Stimulated activated CD4-positive, alpha-beta T cell treated with anti-CD3 and anti-CD28 coated beads, Interleukin-12 subunit alpha, Interleukin-12 subunit beta, amount 100 ng/mL, for 4 hours (primary cell): Measurements from ENCODE around the gene RNF183.
A peak's percentile ranks its signal among the peaks of the same experiment; 100 is the strongest.
"Not testable (repeated sequence)": the region's sequence is repeated elsewhere in the genome, so short reads cannot be mapped to it uniquely, and the experiment has no call there.

Experiments
- DNase-seq: peaks from one replicate; pipeline ENCODE4 v3.0.0-alpha.2; 2020

Gene RNF183

DNA sequence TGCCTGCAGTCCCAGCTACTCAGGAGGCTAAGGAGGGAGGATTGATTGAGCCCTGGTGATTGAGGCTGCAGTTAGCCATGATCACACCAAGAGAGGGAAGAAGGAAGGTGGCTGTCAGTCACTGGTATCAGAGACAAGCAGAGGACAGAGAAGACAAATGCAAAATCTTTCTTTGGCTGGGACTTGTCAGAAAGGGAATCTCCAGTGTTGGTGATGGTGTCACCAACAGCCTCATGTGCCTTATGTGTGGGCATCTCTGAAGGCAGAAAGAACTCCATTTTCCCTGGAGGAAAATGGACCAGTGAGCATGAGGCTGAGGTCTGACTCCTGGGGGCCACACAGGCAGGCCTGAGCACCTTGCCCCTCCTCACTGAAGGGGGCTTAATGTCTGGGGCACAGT, 12.1 kb upstream of the RNF183 start:
- no peak for DNase-seq

DNA sequence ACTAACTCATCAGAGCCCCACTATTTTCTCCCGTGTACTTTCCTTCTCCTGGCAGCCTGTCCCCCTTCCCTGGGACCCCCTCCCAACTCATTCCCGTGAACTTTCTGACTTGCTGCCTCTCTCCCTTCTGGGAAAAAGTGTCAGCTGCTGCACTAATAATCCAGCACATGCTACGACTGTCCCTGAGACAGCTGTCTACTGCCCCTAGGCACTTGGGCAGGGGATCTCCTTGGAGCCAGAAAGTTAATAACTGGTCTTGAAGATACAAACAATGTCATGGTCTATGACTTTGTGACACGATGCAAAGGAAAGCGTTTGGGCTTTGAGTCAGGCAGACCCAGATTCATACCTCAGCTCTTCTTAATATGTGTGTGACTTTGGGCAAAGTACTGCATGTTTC, 10.1 kb upstream of the RNF183 start:
- no peak for DNase-seq

DNA sequence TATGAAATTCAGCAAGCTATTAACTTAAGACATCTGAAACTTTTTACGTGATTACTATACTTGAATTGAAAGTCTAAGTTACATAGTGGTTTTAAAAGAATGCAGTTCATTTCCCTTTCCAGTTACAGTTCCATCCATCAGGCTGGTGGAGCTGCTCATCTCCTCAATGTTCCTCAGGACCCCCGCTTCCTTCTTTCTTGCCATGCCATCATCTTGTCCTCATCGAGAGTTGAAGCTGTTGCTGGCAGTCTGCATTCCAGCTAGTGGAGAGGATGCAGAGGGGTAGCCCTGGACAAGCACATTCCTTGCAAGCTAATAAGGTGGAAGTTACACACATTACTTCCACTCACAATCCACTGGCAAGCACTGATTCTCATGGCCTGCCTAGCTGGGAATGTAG, 8.8 kb upstream of the RNF183 start:
- no peak for DNase-seq

DNA sequence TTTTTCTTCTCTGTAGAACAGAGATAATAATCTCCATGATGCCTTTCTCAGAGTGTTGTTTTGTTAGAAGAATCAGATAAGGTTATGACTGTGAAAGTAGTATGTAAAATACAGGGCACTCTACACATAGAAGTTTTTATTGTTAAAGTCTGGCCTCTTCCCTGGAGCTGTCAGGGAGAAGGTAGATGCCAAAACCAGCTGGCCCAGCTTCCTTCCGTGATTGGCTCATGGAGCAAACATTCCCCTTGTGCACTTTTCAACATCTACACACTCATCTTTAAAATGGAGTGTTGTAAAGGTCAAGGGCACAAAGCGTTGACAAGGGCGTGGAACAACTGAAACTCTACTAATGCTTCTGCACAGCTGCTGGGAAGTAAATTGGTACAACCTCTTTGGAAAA, 7.4 kb upstream of the RNF183 start:
- DNase-seq = no peak

DNA sequence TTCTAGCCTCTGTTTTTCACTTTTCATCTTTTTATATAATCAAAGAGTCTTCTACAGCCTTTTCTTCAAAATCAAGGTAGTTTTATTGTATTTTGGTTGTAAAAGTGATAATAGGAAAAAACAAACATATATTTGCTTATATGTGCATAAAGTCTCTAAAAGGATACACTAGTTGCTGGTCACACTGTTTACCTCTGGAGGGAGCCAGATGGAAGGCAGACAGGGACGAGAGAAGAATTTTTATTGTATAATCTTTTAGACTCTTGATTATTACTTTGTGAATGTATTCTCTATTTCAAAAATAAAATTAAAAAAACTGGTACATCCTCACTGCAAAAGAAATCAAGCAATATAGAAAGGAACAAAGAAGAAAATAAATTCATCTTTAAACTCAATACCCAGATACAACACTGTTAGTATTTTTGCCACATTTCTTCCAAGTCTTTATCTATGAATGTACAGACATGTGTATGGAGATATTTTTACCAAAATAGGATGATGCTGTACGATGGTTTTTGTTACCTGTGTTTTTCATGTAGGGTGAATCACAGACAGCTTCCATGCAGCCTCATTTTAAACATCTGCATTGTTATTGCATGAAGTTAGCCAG, 6.1 kb upstream of the RNF183 start:
- DNase-seq = no peak

DNA sequence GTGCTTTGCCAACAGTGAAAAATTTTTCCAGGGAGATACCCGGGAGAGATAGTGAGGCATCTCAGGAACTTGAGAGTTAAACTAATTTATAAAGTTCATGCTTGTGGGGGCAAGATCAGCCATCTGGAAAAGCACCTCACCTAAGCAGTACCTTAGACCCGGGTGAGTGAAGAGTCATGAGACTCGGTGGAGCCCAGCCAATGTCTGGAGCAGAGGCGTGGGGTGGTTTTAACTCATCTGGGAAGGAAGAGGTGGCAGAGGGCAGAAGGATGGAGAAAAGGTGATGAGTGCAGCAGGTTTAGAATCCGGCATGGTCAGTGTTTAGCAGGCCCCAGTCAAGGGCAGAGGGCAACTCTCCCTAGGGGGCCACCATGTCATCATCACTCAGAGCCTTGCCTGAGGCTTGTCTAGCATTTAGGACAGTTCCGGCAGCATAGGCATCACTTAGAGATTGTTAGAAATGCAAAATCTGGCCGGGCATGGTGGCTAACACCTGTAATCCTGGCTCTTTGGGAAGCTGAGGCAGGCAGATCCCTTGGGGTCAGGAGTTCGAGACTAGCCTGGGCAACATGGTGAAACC, 4.3 kb upstream of the RNF183 start:
- no peak for DNase-seq

DNA sequence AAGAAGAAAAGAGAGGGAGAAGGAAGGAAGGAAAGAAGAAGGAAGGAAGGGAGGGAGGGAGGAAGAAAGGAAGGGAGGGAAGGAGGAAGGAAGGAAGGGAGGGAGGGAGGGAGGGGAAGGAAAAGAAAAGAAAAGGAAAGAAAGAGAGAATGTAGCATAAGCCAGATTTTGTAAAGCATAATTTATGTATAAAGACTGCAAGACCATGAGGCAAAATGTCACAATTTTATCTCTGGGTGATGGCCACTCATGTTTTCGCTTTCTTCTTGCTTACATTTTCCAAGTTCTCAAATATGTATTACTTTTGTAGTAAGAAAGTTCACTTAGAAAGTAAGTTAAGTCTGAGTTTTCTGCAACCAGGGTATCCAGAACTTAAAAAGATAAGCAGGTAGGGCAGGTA, 3.4 kb upstream of the RNF183 start:
- no peak for DNase-seq

DNA sequence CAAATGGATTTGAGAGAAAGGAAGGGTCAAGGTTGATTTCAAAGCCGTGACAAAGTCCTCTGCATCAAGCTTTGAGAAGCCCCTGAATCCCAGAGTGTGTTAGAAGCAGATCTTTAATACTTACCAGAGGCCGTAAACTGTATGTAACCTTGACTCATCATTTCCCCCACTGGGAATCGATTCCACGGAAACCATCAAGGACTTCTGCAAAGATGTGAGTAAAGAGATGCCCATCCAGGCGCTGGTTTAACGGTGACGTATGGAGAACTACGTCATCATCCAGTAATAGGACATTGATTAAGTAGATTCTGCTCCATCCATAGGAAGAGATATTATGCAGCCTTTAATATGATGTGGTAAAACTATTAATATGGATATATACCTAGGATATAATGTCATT, 1.6 kb downstream of the RNF183 start:
- DNase-seq = no peak

DNA sequence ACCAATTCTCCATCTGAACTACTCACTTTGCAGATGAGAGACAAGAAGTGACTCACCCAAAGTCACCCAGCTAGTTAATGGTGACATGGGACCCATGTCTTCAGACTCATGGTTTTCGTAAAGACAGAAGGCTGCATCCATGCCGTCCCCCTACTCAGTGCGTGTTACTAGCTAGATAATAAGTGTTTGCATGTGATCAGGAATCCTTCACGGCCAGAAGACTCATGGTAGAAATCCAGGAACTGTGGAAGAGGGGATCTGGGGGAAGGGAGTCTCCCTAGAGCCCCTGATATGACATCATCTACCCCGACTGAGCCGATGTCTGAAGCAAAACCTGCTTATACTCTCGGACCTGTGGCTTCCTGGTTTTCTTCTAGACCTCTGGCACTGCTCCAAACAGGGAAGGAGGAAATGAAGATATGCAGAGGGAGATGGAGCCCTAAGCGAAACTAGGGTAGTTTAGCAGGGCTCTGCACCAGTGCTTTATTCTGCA, 3.3 kb downstream of the RNF183 start:
- no peak for DNase-seq

DNA sequence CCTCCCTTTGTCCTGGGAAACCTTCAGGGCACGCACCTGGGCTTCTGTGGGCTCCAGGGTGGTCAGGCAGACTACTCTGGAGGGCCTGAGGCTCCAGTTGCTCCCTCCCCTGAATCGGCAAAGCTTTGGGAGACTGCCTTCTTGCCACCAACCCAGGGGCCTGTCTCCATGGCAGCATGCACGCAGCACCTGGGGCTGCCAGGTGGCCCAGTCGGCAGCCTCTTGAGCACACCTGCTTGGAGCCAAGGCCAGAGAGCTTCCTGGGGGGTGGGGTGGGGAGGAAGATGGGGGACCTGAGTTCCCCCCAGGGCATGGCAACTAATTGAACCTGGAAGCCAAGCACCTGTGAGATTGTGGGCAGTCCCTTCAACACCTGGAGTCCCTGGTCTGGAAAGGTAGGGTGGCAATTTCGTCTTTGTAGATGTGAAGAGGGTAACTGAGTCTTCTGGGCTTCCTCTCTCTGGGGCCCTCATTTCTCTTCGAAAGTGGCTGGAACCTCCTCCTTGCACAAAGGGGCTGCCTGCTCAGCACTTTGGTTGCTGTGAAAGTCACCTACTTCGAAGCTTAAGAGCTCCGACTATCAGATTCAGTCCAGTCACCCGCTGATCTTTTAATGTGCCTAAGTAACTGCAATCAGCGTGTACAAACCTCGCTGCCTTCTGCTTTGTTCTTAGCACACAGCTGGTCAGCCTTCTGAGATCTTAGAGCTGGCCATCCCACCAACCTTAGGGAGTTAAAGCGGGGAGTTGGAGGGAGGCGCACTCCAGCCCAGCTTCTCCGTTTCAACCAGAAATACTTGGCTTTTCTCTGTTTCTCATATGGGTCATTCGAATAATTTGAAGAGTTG, 4.0 kb downstream of the RNF183 start:
- DNase-seq = no peak

DNA sequence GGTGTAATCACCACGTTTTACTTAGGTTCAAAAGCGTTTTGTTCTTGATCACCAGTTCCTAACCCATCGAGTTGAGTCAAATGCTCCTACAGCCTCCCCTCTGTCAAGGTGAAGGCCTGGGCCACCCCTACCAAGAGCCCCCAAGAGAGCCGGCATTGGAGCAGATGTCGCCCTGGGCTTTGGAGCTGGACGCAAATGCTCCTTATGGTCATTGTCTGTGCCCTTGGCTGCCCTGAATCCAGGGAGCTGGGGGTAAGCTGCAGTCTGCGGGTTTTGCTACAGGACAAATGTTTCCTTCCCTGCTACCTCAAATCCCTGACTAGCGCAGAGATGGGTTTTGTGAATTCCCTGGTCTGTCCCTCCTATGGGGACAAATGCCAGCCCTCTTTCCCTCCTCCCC, 4.9 kb downstream of the RNF183 start:
- no peak for DNase-seq

DNA sequence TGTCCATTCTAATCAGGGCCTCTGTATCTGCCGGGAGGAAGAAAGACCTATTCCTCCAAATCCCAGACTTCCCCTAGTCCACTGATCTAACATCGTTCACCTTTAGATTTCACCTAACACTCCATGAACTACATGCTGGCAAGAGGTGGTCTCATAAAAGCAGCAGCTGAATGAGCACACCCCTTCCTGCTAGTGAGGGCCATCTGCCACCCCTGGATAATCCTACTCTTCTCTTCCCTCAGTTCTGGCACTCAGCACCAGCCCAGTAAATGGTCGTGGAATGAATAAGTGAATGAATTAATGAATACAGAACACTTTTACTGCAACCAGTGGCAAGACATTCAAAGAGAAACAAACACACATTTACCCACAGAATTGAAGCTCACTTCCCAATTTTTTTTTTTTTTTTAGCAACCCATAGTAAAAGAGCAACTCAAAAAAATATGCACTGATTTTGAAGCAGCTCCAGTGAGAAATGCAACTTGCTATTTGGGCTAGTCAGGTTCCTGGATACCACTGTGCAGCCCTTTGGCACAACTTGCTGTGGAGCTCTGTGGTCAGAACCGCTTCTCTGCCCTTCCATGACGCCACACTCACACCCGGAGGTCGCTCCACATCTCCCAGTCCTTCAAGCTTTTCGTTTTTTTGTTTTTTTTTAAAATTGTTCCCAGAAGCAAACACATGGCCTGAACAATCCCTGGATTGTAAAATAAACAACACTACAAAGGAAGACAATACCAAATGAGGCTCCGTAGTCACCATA, 6.2 kb downstream of the RNF183 start:
- DNase-seq = no peak

DNA sequence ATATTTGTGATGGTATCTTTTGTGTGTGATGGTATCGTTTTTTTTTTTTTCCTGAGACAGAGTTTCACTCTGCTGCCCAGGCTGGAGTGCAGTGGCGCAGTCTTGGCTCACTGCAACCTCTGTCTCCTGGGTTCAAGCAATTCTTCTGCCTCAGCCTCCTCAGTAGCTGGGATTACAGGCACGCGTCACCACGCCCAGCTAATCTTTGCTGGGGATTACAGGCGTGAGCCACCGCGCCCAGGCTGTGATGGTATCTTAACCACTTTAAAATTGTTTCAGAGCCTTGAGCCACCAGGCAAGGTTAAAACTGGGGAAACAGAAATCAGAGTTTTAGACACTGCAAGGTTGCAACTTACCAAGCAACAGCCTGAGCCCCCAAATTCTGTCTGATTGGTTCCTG, 6.9 kb downstream of the RNF183 start:
- not testable (repeated sequence) for DNase-seq

DNA sequence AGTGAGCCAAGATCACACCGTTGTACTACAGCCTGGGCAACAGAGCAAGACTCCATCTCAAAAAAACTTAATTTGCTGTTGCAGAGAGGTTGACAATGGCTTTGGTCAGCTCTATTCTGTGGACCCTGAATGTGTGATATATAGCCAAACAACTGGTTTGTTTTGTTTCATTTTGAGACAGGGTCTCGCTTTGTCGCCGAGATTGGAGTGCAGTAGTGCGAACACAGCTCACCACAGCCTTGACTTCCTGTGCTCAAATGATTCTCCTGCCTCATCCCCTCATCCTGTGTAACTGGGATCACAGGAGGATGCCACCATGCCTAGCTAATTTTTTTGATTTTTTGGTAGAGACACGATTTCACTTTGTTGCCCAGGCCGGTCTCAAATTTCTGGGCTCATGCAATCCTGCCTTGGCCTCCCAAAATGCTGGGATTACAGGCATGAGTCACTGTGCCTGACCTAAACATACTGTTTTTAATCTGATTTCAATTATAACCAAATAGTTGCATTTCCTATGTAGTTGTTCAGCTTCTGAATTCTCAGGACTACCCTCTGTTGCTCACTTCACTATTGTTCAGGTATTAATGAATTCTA, 9.8 kb downstream of the RNF183 start:
- no peak for DNase-seq

DNA sequence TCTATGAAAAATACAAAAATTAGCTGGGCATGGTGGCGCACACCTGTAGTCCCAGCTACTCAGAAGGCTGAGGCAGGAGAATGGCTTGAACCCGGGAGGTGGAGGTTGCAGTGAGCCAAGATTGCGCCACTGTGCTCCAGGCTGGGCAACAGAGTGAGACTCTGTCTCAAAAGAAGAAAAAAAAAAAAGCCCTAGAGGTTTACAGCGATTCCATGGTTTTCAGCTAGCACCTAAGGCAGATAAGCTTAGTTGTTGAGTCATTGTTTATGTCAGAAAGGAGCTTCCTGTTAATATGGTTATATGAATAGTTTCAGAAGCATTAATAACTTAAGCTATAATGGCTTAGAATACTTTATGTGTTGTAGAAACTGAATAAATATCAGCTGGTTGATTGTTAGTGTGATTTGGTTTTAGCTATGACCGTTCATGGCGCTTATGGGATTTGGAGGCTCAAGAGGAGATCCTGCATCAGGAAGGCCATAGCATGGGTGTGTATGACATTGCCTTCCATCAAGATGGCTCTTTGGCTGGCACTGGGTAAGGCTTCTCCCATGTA, 13.0 kb downstream of the RNF183 start:
- DNase-seq = no peak

DNA sequence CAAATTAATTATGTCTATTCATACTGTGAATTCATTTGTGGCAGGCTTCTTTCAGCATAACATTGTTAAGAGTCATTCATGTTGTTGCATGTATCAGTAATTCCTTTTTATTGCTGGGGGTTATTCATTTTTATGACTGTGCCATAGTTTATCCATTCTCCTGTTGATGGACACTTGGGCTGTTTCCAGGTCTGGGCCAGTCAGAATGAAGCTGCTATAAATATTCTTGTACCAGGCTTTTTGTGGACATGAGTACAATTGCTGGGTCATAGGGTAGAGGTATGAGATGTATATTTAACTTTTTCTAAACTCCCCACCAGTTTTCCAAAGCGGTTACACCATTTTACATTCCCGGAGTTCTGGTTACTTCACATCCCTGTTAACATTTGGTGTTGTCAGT, 14.1 kb downstream of the RNF183 start:
- no peak for DNase-seq

DNA sequence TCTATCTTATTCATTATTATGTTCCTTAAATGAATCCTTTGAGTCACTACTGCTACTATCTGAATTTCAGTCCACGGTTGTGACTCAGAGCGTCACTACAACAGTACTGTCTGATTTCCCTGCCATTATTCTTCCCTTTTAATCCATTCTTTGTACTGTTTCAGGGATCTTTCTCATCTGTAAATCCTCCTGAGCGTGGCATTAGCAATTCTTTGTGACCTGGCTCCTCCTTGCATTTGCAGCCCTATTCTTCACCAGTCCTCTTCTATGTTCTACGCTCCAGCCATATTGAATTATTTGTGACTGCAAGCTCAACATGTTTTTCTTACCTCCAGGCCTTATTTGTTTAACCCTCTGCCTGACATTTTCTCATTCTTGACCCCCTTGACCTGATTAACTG, 21.8 kb downstream of the RNF183 start:
- DNase-seq = no peak

DNA sequence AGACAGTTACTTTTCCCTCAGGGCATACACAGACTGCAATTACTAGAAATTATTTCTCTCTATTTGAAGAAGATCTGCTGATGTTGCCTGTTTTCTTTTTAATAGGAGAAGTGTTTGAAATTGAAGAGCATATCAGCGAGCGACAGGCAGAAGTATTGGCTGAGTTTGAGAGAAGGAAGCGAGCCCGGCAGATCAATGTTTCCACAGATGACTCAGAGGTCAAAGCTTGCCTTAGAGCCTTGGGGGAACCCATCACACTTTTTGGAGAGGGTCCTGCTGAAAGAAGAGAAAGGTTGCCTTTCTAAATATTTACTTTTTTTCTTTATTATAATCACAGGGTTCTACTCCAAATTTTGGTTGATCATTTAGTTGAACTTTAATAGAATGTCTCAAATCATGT, 24.3 kb downstream of the RNF183 start:
- DNase-seq = no peak

DNA sequence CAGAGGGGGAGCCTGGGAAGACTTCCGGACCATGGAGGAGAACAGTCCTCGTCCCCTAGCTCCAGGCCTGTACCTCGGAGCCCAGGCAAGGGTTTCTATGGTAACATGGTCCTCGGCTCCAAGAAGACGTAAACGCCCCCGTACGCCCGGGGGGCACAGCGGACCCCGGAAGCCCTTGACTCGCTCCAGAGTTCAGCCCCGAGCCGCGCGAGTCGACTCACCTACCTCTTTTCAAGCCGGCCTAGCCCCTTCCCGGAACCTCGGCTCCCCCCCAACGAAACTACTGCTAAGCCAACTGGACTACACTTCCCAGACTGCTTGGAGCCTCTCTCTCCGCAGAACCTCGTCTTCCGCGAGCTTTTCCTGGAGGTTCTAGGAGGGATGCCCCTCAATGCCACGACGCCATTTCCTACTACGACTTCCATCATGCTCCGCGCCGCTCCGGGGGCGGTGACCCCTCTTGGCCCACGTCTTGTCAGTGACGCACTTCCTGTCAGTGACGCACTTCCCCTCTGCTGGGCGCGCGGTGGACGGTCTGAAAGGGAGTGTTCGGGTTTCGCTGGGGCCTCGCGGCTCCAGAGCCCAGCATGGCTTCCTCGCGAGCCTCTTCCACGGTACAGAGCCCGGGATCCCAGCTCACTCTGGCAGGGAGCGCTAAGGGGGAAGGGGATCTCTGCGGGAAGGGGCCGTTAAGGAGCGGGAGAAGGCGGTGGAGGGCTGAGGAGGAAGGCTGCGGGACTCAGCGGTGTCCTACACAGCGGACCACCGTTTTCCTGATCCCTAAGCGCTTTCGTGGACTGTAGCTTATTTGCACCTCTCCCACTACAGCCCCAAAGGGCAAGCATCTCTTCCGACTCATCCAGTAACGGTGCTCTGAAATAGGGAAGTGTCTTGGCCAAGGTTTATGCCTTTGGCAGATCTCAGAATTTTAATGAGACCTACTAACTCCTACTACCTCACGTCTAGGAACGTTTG, 27.7 kb downstream of the RNF183 start, which contains the start of the genes CDC26 and PRPF4:
CDC26 (minus strand) TSS at position 416 of the 975 bp plus-strand sequence. CDS start 3,065 bp downstream, outside the sequence.
PRPF4 (plus strand) TSS at position 502 of the 975 bp plus-strand sequence; CDS start at position 588, 86 bp downstream.
- DNase-seq = peak; percentile 94

DNA sequence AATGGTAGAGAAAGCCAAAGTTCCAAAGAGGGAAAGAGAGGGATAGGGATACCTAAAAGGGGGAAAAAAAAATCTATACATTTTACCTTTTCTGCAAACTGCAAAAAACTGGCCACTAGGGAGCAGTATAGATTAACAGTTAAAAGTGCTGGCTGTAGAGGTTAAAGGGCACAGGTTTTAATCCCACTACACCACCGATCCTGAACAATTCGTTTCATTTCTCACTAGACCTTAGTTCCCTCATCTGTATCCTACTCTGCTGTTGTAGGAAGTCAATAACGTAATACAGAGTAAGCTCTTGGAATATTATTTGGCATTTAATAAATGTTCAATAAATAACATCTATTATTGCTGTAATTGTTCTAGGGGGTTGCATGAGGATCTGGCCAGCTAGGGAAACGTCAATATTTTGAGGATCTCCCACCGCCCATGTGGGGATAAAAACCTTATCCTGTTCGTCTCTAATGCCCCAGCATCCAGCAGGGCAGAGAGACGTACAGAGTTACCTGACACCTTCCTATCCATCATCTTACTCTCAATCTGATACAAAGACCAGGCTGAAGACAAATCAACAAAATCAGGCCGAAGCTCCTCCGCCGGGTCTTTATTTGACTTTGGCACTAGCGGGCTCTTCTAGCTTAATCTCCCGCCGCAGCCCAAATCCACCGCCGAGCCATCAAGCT, 28.6 kb downstream of the RNF183 start:
- DNase-seq = no peak

DNA sequence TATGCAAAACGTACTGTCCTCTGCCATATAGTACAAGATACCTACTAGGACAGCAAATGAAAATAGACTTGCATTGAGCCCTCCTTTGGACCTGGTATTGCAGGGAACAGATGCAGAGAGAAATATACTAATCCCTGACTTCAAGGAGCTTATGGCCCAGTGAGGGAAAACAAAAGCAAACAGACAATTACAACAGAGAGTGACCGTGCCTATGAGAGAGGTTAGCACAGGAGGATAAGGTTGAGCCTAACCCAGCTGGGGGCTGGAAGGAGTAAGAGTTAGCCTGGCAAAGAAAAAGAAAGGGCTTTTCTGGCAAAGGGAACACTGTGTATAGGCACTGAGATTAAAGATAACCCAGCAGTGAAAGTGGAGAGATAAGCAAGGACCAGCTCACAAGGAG, 33.3 kb downstream of the RNF183 start:
- DNase-seq = no peak
